Measurements from ENCODE around the gene MXRA8. TPM values are rescaled to one million over a fixed set of nuclear protein-coding genes. Genes with fewer than 3 reads are reported as not detected.

The MXRA8 gene
- total RNA-seq, 1 donor from 2014 or later, result 24.3 TPM

DNA sequence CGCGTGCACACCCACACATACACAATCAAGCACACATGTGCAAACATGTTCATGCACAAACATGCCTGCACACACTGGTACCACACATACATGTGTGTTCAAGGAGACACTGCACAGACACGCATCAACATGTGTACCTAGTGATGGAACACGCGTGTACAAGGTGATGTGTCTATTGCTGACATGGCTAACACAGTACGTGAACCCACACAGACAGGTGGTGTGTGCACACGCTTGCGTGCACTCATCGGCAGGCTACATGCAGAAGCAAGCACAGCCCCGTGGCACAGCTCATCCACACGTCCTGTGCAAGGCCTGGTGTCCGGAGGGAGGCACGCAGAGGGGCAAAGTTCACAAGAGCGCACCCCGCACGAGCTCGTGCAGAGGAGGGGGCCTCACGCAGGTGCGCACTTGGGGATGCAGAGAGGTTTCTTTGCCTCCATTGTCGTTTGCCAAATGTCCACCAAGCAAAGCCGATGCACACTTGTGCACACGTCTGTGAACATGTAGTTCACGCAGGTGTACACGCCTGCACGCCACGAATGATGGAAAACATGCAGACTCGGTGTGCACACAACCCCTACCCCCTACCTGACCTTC is 51.6 kb downstream of the MXRA8 start:
- Mint-ChIP-seq H3K9me3 (ENCODE audit: low read depth) (no peaks in the 10 kb centered on the region), H3K27me3 (no peaks in the 10 kb centered on the region), H3K4me1 (ENCODE audit: low read depth) (peaks cover 14% of the 10 kb centered on the region), H3K36me3 (ENCODE audit: insufficient read depth) (no peaks in the 10 kb centered on the region), H3K4me3 (ENCODE audit: low read depth) (peak overlapping the region; percentile 85), H3K27ac (peak overlapping the region; percentile 93)
- TF ChIP-seq, protein P1, sequence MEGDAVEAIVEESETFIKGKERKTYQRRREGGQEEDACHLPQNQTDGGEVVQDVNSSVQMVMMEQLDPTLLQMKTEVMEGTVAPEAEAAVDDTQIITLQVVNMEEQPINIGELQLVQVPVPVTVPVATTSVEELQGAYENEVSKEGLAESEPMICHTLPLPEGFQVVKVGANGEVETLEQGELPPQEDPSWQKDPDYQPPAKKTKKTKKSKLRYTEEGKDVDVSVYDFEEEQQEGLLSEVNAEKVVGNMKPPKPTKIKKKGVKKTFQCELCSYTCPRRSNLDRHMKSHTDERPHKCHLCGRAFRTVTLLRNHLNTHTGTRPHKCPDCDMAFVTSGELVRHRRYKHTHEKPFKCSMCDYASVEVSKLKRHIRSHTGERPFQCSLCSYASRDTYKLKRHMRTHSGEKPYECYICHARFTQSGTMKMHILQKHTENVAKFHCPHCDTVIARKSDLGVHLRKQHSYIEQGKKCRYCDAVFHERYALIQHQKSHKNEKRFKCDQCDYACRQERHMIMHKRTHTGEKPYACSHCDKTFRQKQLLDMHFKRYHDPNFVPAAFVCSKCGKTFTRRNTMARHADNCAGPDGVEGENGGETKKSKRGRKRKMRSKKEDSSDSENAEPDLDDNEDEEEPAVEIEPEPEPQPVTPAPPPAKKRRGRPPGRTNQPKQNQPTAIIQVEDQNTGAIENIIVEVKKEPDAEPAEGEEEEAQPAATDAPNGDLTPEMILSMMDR (IDR thresholded peaks at IDR 0.05; ENCODE audit: unreplicated experiment), result no peak
- DNase-seq (ENCODE audit: low spot score, unreplicated experiment), result no peak

DNA sequence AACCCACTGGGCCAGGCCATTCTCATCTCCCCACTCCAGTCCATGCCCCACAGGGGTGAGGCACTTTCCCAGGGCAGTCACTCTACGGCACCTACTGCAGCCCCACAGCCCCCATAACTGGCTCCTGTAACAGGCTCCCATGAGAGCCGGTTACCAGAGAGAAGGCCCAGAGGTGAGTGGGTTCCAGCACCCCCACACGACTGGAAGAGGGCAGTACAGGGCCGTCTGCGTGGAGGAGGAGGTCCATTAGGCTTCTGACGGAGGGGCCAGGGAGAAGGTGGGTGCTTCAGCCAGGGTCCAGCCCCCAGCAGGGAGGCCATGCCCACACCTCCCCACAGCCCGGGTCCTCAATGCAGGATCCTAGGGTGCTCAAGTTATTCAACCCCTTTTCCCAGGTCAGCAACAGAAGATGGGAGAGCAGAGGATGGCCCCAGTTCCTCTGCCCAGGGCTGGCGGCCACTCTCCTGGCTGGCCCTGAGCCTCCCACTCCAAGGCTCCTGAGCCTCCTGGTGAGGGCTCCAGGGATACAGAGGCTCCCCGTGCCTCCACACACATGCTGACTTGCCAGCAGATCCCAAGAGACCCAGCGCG is 52.2 kb downstream of the MXRA8 start:
- Mint-ChIP-seq H3K9me3 (ENCODE audit: low read depth) (no peaks in the 10 kb centered on the region), H3K4me3 (ENCODE audit: low read depth) (peak overlapping the region; percentile 85), H3K27me3 (no peaks in the 10 kb centered on the region), H3K4me1 (ENCODE audit: low read depth) (peaks cover 14% of the 10 kb centered on the region), H3K27ac (no peak overlapping the region), H3K36me3 (ENCODE audit: insufficient read depth) (no peaks in the 10 kb centered on the region)
- TF ChIP-seq, protein P1 (IDR thresholded peaks at IDR 0.05; ENCODE audit: unreplicated experiment), result no peak
- no peak for DNase-seq (ENCODE audit: low spot score, unreplicated experiment)

DNA sequence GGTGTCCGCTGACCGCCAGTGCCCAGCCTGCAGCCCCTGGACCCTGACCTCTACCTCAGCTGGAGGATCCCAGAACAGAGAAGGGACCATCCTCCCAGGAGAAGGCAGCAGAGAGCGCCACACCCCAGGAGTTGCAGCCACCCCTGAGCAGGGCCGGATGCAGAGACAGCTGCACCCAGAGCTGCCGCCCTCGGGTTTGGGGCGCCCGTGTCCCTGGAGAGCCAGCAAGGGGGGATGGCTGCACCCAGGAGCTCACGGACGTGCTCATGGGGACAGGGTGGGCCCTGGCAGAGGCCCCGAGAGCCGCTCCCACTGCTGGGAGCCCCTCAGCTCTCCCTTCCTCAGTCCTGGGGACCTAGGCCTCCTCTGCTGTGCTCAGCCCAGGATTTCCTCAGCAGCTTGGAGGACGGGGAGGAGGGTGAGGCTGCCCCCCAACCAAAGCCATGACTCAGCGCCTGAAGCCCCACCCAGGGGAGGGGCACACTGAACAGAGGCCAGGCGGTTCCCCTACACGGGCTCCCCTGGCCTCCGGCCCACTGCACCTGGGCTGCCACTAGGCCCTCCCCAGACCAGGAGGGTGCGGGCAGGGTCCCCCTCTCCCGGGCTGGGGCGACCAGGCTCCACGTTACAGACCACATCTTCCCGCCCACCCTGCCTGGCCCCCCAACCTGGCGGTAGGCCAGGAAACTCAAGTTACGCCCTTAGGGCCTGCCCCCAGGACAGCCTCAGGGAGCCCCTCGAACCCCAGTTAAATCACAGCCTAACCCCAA is 52.9 kb downstream of the MXRA8 start:
- H3K27me3 Mint-ChIP-seq, result no peaks in the 10 kb centered on the region
- TF ChIP-seq, protein P1 (IDR thresholded peaks at IDR 0.05; ENCODE audit: unreplicated experiment), result no peak
- peaks cover 14% of the 10 kb centered on the region for H3K4me1 Mint-ChIP-seq (ENCODE audit: low read depth)
- no peak overlapping the region for H3K27ac Mint-ChIP-seq
- H3K36me3 Mint-ChIP-seq (ENCODE audit: insufficient read depth), result no peaks in the 10 kb centered on the region
- DNase-seq (ENCODE audit: low spot score, unreplicated experiment), result no peak
- no peaks in the 10 kb centered on the region for H3K9me3 Mint-ChIP-seq (ENCODE audit: low read depth)
- peak overlapping the region; percentile 85 for H3K4me3 Mint-ChIP-seq (ENCODE audit: low read depth)

DNA sequence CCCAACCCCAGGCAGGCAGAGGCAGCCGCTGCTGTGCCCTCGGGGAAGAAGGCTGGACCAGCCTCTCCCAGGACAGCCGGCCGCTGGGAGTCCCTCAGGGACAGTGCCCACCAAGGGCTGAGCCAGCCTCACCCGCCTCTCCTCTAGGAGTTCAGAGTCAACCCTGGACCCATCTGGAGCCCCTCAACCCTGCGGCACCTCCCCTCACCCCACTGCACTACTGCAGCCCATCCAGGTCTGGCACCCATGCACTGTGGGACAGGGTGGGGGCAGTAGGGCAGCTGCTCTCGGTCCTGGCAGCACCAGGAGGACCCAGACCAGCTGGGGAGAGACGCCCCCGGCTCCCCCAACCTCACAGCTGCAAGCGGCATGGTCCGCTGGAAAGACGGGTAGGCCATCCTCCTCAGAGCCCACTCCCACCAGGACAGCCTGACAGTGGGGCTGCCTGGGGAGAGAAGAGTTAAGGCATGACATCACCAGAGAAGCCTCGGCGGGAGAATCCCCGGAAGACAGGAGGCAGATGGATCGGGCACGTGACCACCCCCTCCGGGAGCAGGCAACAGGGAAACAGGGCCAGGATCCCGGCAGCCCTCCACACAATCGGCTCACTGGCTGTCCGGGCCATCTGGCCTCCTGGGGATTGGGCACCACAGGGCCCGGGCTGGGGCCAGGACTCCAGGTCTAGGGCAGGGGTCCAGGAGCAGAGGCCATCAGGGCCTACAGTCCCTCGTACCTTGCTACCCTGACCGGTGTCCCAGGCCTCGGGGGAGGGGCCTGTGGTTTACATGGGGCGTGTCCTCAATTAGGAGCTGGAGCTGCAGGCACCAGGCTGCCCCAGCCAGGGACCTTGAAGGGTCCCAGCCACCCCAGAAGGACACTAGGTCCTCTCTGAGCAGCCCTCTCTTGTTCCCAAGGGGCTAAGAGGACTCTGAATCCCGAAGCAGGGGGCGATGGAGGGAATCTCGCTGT is 53.7 kb downstream of the MXRA8 start:
- H3K4me3 Mint-ChIP-seq (ENCODE audit: low read depth), result peak overlapping the region; percentile 42
- no peaks in the 10 kb centered on the region for H3K9me3 Mint-ChIP-seq (ENCODE audit: low read depth)
- TF ChIP-seq, protein P1 (IDR thresholded peaks at IDR 0.05; ENCODE audit: unreplicated experiment), result no peak
- peaks cover 14% of the 10 kb centered on the region for H3K4me1 Mint-ChIP-seq (ENCODE audit: low read depth)
- no peak for DNase-seq (ENCODE audit: low spot score, unreplicated experiment)
- H3K27ac Mint-ChIP-seq, result peak overlapping the region; percentile 78
- H3K27me3 Mint-ChIP-seq, result no peaks in the 10 kb centered on the region
- no peaks in the 10 kb centered on the region for H3K36me3 Mint-ChIP-seq (ENCODE audit: insufficient read depth)

DNA sequence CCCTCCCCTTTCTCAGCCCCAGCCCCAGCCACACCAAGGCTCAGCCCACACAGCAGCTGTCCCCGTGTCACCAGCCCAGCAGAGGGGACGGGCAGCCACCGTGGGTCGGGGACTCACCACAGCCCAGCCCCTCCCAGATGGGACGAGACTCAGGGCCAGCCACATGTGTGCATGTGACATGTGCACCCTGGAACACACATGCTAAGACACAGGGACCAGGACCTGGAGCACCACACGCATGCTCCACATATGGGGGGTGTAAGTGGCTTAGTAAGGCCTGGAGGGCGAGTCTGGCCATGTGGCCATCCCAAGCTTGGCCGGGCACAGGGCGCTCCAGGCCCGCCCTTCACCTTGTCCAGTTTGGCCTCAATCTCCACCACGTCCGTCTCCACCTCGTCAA is 54.6 kb downstream of the MXRA8 start:
- no peak for DNase-seq (ENCODE audit: low spot score, unreplicated experiment)

More for the DNA sequence above, 54.6 kb downstream of the MXRA8 start:
- no peaks in the 10 kb centered on the region for H3K36me3 Mint-ChIP-seq (ENCODE audit: insufficient read depth)
- no peak overlapping the region for H3K27ac Mint-ChIP-seq
- H3K4me3 Mint-ChIP-seq (ENCODE audit: low read depth), result no peak overlapping the region
- peaks cover 14% of the 10 kb centered on the region for H3K4me1 Mint-ChIP-seq (ENCODE audit: low read depth)
- TF ChIP-seq, protein P1 (IDR thresholded peaks at IDR 0.05; ENCODE audit: unreplicated experiment), result no peak
- H3K27me3 Mint-ChIP-seq, result no peaks in the 10 kb centered on the region
- H3K9me3 Mint-ChIP-seq (ENCODE audit: low read depth), result no peaks in the 10 kb centered on the region

Measured in progenitor cell of endocrine pancreas (in vitro differentiated cells).